ENCODE results near the gene DLG1. TPM values are rescaled to one million over a fixed set of nuclear protein-coding genes. Genes with fewer than 3 reads are reported as not detected.

Gene DLG1
- total and polyA plus RNA-seq, 4 donors: 12.7 to 51.2 (median 22.3) TPM

DNA sequence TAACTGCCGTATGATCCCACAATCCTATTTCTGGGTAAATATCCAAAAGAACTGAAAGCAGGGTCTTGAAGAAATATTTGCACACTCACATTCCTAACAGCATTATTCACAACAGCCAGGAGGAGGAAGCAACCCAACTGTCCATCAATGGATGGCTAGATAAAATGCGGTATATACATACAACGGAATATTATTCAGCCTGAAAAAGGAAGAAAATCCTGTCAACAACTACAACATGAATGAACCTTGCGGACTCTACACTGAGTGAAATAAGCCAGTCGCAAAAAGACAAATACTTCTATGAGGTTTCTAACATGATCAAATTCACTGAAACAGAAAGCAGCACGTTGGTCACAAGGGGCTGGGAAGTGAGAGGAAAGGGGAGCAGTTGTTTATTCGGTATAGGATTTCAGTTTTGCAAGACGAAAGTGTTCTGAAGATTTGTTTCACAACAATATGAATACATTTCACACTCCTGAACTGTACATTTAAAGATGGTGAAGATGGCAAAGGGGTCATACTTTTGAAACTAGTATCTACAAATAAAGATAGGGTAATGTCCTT, 6.2 kb downstream of the DLG1 start:
- Histone ChIP-seq H3K4me3 (ENCODE audit: low read depth in 1 of 3, low read length in 3 of 3) (no peak overlapping the region), H3K9me3 (ENCODE audit: control insufficient read depth in 4 of 4, low read length in 3 of 4) (no peaks in the 10 kb centered on the region), H3K27me3 (ENCODE audit: control insufficient read depth in 4 of 4, insufficient read depth in 4 of 4, low read length in 3 of 4) (no peaks in the 10 kb centered on the region), H3K9ac (ENCODE audit: low read depth in 1 of 2, low read length in 2 of 2) (no peak overlapping the region), H3K27ac (ENCODE audit: low read depth in 1 of 2, low read length in 2 of 2) (no peak overlapping the region), H3K4me1 (ENCODE audit: control insufficient read depth in 4 of 4, insufficient read depth in 4 of 4, low read length in 3 of 4) (peaks cover 2 to 20% (median 7%) of the 10 kb centered on the region in 4 donors), H3K36me3 (ENCODE audit: control insufficient read depth in 4 of 4, insufficient read depth in 3 of 4, low read depth in 1 of 4, low read length in 3 of 4) (peaks cover 2 to 13% (median 11%) of the 10 kb centered on the region in 4 donors)
- WGBS: 88% methylated on average over 8 of the region's 8 CpGs
- TF ChIP-seq JUND (IDR thresholded peaks at IDR 0.05): no peak
- TF ChIP-seq HNF4G (IDR thresholded peaks at IDR 0.05): no peak
- TF ChIP-seq HNF4A (conservative IDR thresholded peaks at IDR 0.05): no peak
- no peak for TF ChIP-seq YY1 (IDR thresholded peaks at IDR 0.05)
- TF ChIP-seq, protein P1, sequence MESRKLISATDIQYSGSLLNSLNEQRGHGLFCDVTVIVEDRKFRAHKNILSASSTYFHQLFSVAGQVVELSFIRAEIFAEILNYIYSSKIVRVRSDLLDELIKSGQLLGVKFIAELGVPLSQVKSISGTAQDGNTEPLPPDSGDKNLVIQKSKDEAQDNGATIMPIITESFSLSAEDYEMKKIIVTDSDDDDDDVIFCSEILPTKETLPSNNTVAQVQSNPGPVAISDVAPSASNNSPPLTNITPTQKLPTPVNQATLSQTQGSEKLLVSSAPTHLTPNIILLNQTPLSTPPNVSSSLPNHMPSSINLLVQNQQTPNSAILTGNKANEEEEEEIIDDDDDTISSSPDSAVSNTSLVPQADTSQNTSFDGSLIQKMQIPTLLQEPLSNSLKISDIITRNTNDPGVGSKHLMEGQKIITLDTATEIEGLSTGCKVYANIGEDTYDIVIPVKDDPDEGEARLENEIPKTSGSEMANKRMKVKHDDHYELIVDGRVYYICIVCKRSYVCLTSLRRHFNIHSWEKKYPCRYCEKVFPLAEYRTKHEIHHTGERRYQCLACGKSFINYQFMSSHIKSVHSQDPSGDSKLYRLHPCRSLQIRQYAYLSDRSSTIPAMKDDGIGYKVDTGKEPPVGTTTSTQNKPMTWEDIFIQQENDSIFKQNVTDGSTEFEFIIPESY (IDR thresholded peaks at IDR 0.05): no peak
- TF ChIP-seq ATF3 (IDR thresholded peaks at IDR 0.05): no peak
- TF ChIP-seq CTCF (IDR thresholded peaks at IDR 0.05; ENCODE audit: low read depth, low read length, missing input control): no peak
- no peak for TF ChIP-seq TAF1 (conservative IDR thresholded peaks at IDR 0.05)
- TF ChIP-seq MAX (IDR thresholded peaks at IDR 0.05): no peak
- TF ChIP-seq FOXA2 (IDR thresholded peaks at IDR 0.05): no peak
- no peak for TF ChIP-seq GABPA (IDR thresholded peaks at IDR 0.05 in 1 of 2, conservative IDR thresholded peaks at IDR 0.05 in 1 of 2)
- TF ChIP-seq FOXA1 (IDR thresholded peaks at IDR 0.05): no peak
- TF ChIP-seq NR2F2 (IDR thresholded peaks at IDR 0.05): no peak
- DNase-seq (ENCODE audit: low spot score): no peak

DNA sequence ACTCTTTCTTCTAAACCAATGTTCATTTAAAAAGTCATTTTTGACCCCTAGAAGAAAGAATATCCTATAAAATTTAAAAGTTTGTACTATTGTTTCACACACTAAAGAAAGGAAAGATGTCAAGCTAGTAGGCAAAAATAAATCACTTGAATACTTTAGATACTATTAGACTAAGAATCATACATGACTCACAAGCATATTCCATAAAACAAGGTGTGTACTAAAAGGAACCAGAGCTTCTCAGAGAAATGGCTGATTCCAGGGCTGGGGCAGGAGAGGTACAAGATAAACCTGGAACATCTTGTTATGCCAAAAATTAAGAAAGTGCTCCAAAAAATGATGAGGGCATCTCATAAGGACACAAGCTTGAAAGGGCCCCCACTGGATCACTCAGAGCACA, 8.7 kb downstream of the DLG1 start:
- Histone ChIP-seq H3K9me3 (ENCODE audit: control insufficient read depth in 4 of 4, low read length in 3 of 4) (no peaks in the 10 kb centered on the region), H3K27ac (ENCODE audit: low read depth in 1 of 2, low read length in 2 of 2) (no peak overlapping the region), H3K4me3 (ENCODE audit: low read depth in 1 of 3, low read length in 3 of 3) (no peak overlapping the region), H3K27me3 (ENCODE audit: control insufficient read depth in 4 of 4, insufficient read depth in 4 of 4, low read length in 3 of 4) (no peaks in the 10 kb centered on the region), H3K36me3 (ENCODE audit: control insufficient read depth in 4 of 4, insufficient read depth in 3 of 4, low read depth in 1 of 4, low read length in 3 of 4) (peaks cover 0 to 25% (median 15%) of the 10 kb centered on the region in 4 donors), H3K9ac (ENCODE audit: low read depth in 1 of 2, low read length in 2 of 2) (no peak overlapping the region), H3K4me1 (ENCODE audit: control insufficient read depth in 4 of 4, insufficient read depth in 4 of 4, low read length in 3 of 4) (peaks cover 0 to 7% (median 1%) of the 10 kb centered on the region in 4 donors)
- DNase-seq (ENCODE audit: low spot score): no peak
- no peak for TF ChIP-seq FOXA1 (IDR thresholded peaks at IDR 0.05)
- no peak for TF ChIP-seq FOXA2 (IDR thresholded peaks at IDR 0.05)
- TF ChIP-seq TAF1 (conservative IDR thresholded peaks at IDR 0.05): no peak
- TF ChIP-seq ATF3 (IDR thresholded peaks at IDR 0.05): no peak
- no peak for TF ChIP-seq JUND (IDR thresholded peaks at IDR 0.05)
- TF ChIP-seq, protein P2, sequence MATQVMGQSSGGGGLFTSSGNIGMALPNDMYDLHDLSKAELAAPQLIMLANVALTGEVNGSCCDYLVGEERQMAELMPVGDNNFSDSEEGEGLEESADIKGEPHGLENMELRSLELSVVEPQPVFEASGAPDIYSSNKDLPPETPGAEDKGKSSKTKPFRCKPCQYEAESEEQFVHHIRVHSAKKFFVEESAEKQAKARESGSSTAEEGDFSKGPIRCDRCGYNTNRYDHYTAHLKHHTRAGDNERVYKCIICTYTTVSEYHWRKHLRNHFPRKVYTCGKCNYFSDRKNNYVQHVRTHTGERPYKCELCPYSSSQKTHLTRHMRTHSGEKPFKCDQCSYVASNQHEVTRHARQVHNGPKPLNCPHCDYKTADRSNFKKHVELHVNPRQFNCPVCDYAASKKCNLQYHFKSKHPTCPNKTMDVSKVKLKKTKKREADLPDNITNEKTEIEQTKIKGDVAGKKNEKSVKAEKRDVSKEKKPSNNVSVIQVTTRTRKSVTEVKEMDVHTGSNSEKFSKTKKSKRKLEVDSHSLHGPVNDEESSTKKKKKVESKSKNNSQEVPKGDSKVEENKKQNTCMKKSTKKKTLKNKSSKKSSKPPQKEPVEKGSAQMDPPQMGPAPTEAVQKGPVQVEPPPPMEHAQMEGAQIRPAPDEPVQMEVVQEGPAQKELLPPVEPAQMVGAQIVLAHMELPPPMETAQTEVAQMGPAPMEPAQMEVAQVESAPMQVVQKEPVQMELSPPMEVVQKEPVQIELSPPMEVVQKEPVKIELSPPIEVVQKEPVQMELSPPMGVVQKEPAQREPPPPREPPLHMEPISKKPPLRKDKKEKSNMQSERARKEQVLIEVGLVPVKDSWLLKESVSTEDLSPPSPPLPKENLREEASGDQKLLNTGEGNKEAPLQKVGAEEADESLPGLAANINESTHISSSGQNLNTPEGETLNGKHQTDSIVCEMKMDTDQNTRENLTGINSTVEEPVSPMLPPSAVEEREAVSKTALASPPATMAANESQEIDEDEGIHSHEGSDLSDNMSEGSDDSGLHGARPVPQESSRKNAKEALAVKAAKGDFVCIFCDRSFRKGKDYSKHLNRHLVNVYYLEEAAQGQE (IDR thresholded peaks at IDR 0.05): no peak

Data from liver (tissue), 9 donors.